IPS DF 6.9 (cell line): Measurements from ENCODE around the gene TMEM200C.
"Not testable (repeated sequence)": the region's sequence is repeated elsewhere in the genome, so short reads cannot be mapped to it uniquely, and the experiment has no call there.

Experiments used
- DNase-seq: peaks from one replicate; pipeline ENCODE4 v3.0.0-alpha.2; 2013; ENCODE audit warnings: low read depth, low spot score
- H3K27ac ChIP-seq: one replicate; pipeline ENCODE4 v1.5.1; 2013; ENCODE audit warnings: low read length, control low read depth
- H3K27me3 ChIP-seq: 2 replicates; pipeline ENCODE4 v1.6.1; 2013; ENCODE audit warnings: mild to moderate bottlenecking, low read length; ENCODE audit not compliant: control insufficient read depth, insufficient read depth
- H3K36me3 ChIP-seq: 2 replicates; pipeline ENCODE4 v1.6.1; 2013; ENCODE audit warnings: low read length; ENCODE audit not compliant: control insufficient read depth, insufficient read depth
- H3K4me1 ChIP-seq: 2 replicates; pipeline ENCODE4 v1.6.1; 2013; ENCODE audit warnings: low read length; ENCODE audit not compliant: control insufficient read depth, insufficient read depth
- H3K4me3 ChIP-seq: 2 replicates; pipeline ENCODE4 v1.5.1; 2013; ENCODE audit warnings: mild to moderate bottlenecking, low read length
- H3K9me3 ChIP-seq: 2 replicates; pipeline ENCODE4 v1.6.1; 2013; ENCODE audit warnings: low read length, inconsistent platforms; ENCODE audit not compliant: control insufficient read depth, insufficient read depth
- WGBS: extraction: QIAGEN DNeasy Blood & Tissue Kit; methylation state at CpG from one replicate; pipeline ENCODE4 v1.1.7; 2013; ENCODE audit warnings: mixed read lengths, missing lambda C conversion rate; ENCODE audit not compliant: insufficient read length, insufficient coverage; 5-methylcytosine and 5-hydroxymethylcytosine counted together

TMEM200C gene

GRCh38 chr18:5871426-5871825 is 23.9 kb downstream of the TMEM200C start:
- Histone ChIP-seq H3K27ac (no peak overlapping the region), H3K27me3 (no peaks in the 10 kb centered on the region), H3K9me3 (no peaks in the 10 kb centered on the region), H3K36me3 (no peaks in the 10 kb centered on the region), H3K4me3 (no peak overlapping the region), H3K4me1 (no peaks in the 10 kb centered on the region)
- no CpG with 5 or more reads among the region's 1 CpG for WGBS
- no peak for DNase-seq

- Histone ChIP-seq H3K27me3 (no peaks in the 10 kb centered on the region), H3K36me3 (no peaks in the 10 kb centered on the region), H3K4me1 (no peaks in the 10 kb centered on the region), H3K9me3 (no peaks in the 10 kb centered on the region), H3K4me3 (no peak overlapping the region), H3K27ac (no peak overlapping the region)
- WGBS = no CpG with 5 or more reads among the region's 13 CpGs
- peak; percentile 84 for DNase-seq
Observed at GRCh38 chr18:5868218-5868854, 27.0 kb downstream of the TMEM200C start.

- Histone ChIP-seq H3K9me3 (no peaks in the 10 kb centered on the region; the same call in 1 of the 2 replicates), H3K4me1 (no peaks in the 10 kb centered on the region), H3K27me3 (no peaks in the 10 kb centered on the region), H3K27ac (no peak overlapping the region), H3K4me3 (no peak overlapping the region), H3K36me3 (no peaks in the 10 kb centered on the region)
- DNase-seq = no peak
- WGBS = no CpG with 5 or more reads among the region's 1 CpG
Observed at GRCh38 chr18:5865521-5865920, 29.8 kb downstream of the TMEM200C start.

- not testable (repeated sequence) for H3K36me3 ChIP-seq, DNase-seq, H3K27ac ChIP-seq, H3K4me3 ChIP-seq, H3K4me1 ChIP-seq, H3K27me3 ChIP-seq, H3K9me3 ChIP-seq
- WGBS = no CpG with 5 or more reads among the region's 1 CpG
Observed at GRCh38 chr18:5862127-5862526, 33.2 kb downstream of the TMEM200C start.

GRCh38 chr18:5857180-5857579 is 38.1 kb downstream of the TMEM200C start:
- no peaks in the 10 kb centered on the region; the same call in 1 of the 2 replicates for H3K9me3 ChIP-seq
- no peak overlapping the region for H3K4me3 ChIP-seq
- no CpG with 5 or more reads among the region's 3 CpGs for WGBS
- H3K27me3 ChIP-seq = no peaks in the 10 kb centered on the region
- no peaks in the 10 kb centered on the region for H3K36me3 ChIP-seq
- no peak overlapping the region for H3K27ac ChIP-seq
- DNase-seq = no peak
- H3K4me1 ChIP-seq = no peaks in the 10 kb centered on the region

GRCh38 chr18:5853253-5853652 is 42.1 kb downstream of the TMEM200C start:
- no peak overlapping the region for H3K27ac ChIP-seq
- H3K36me3 ChIP-seq = no peaks in the 10 kb centered on the region
- no peaks in the 10 kb centered on the region for H3K4me1 ChIP-seq
- no peaks in the 10 kb centered on the region for H3K9me3 ChIP-seq
- H3K4me3 ChIP-seq = no peak overlapping the region
- DNase-seq = no peak
- no peaks in the 10 kb centered on the region for H3K27me3 ChIP-seq
- WGBS = no CpG with 5 or more reads among the region's 5 CpGs

- Histone ChIP-seq H3K27me3 (no peaks in the 10 kb centered on the region), H3K27ac (no peak overlapping the region), H3K9me3 (no peaks in the 10 kb centered on the region), H3K4me1 (no peaks in the 10 kb centered on the region), H3K4me3 (no peak overlapping the region), H3K36me3 (no peaks in the 10 kb centered on the region)
- WGBS = no CpG with 5 or more reads among the region's 2 CpGs
- DNase-seq = no peak
Observed at GRCh38 chr18:5851998-5852397, 43.3 kb downstream of the TMEM200C start.

GRCh38 chr18:5842653-5843052 is 52.7 kb downstream of the TMEM200C start:
- no peaks in the 10 kb centered on the region for H3K36me3 ChIP-seq
- DNase-seq = no peak
- WGBS = no CpG with 5 or more reads among the region's 3 CpGs
- no peaks in the 10 kb centered on the region for H3K4me1 ChIP-seq
- no peaks in the 10 kb centered on the region for H3K9me3 ChIP-seq
- H3K27me3 ChIP-seq = no peaks in the 10 kb centered on the region
- no peak overlapping the region for H3K4me3 ChIP-seq
- H3K27ac ChIP-seq = no peak overlapping the region

- no peak overlapping the region for H3K27ac ChIP-seq
- H3K4me3 ChIP-seq = no peak overlapping the region
- DNase-seq = no peak
- no peaks in the 10 kb centered on the region for H3K27me3 ChIP-seq
- H3K36me3 ChIP-seq = no peaks in the 10 kb centered on the region
- no peaks in the 10 kb centered on the region for H3K9me3 ChIP-seq
- H3K4me1 ChIP-seq = no peaks in the 10 kb centered on the region
- no CpG with 5 or more reads among the region's 2 CpGs for WGBS
Observed at GRCh38 chr18:5841518-5841917, 53.8 kb downstream of the TMEM200C start.

- Histone ChIP-seq H3K4me3 (no peak overlapping the region), H3K27me3 (no peaks in the 10 kb centered on the region), H3K4me1 (no peaks in the 10 kb centered on the region), H3K9me3 (no peaks in the 10 kb centered on the region), H3K36me3 (no peaks in the 10 kb centered on the region), H3K27ac (no peak overlapping the region)
- no peak for DNase-seq
- no CpG with 5 or more reads among the region's 4 CpGs for WGBS
Observed at GRCh38 chr18:5840547-5840946, 54.8 kb downstream of the TMEM200C start.

- DNase-seq = no peak
- Histone ChIP-seq H3K27ac (no peak overlapping the region), H3K36me3 (no peaks in the 10 kb centered on the region), H3K9me3 (no peaks in the 10 kb centered on the region), H3K4me3 (no peak overlapping the region), H3K27me3 (no peaks in the 10 kb centered on the region), H3K4me1 (no peaks in the 10 kb centered on the region)
- WGBS = no CpG with 5 or more reads among the region's 2 CpGs
Observed at GRCh38 chr18:5840025-5840424, 55.3 kb downstream of the TMEM200C start.
